Esophagus squamous epithelium (tissue), 5 donors: Measurements from ENCODE around the gene UTP4. TPM values are rescaled to one million over a fixed set of nuclear protein-coding genes. Genes with fewer than 3 reads are reported as not detected.
"Not testable (repeated sequence)": the region's sequence is repeated elsewhere in the genome, so short reads cannot be mapped to it uniquely, and the experiment has no call there.

ENCODE experiments used
- DNase-seq: peaks from one replicate; lab custom pipeline; 2025; lab: John Stamatoyannopoulos, UW
- H3K27ac ChIP-seq, 4 donors: fragments of 200-600 bp; sonication (generic); one replicate each; pipeline ENCODE4 v1.5.1; 2016 to 2019; ENCODE audit warnings: mild to moderate bottlenecking in 1 of 4
- H3K27me3 ChIP-seq, 4 donors: fragments of 200-600 bp; sonication (generic); 1 replicate in 3 of 4; 2 replicates in 1 of 4; pipeline versions ENCODE4 v1.5.1 to v1.6.0; 2017 to 2021; ENCODE audit warnings: antibody characterized with exemption in 1 of 4
- H3K36me3 ChIP-seq, 3 donors: fragments of 200-600 bp; sonication (generic); one replicate each; pipeline ENCODE4 v1.5.1; 2016 to 2019
- H3K4me1 ChIP-seq, 3 donors: fragments of 200-600 bp; sonication (generic); one replicate each; pipeline ENCODE4 v1.5.1; 2017 to 2019
- H3K4me3 ChIP-seq, 4 donors: fragments of 200-600 bp; sonication (generic); 1 replicate in 3 of 4; 2 replicates in 1 of 4; pipeline ENCODE4 v1.5.1; 2016 to 2019; ENCODE audit warnings: mild to moderate bottlenecking in 2 of 4, moderate library complexity in 1 of 4
- H3K9me3 ChIP-seq, 3 donors: fragments of 200-600 bp; sonication (generic); one replicate each; pipeline ENCODE4 v1.5.1; 2016 to 2019
- POLR2A ChIP-seq, 4 donors: fragments of 450-650 bp; IDR thresholded peaks; one replicate each; pipeline ENCODE4 v1.6.1; 2017; ENCODE audit warnings: antibody characterized with exemption in 4 of 4, mild to moderate bottlenecking in 4 of 4, moderate library complexity in 3 of 4
- WGBS, 2 donors: methylation state at CpG; one replicate each; pipeline ENCODE4 v1.1.5; 2018; 5-methylcytosine and 5-hydroxymethylcytosine counted together
- intact Hi-C: fragments of 100-400 bp; cut with DNase I; formaldehyde crosslinking; loops from one replicate; pipeline ENCODE4 v1.15.0; 2022
- total RNA-seq, 4 donors: library from RNA; depleted of rRNA; stranded (reverse); fragments of >200 nt; gene quantifications; one replicate each; pipeline ENCODE4 v1.1.0, GENCODE V29; 2016
- TF ChIP-seq, protein P1 (sequence below), 6 experiments: fragments of 450-650 bp in 4 of 6; fragments of 200-600 bp in 2 of 6; sonication (generic) in 2 of 6; IDR thresholded peaks; one replicate each; pipeline ENCODE4 v1.5.1; 2016 to 2019; ENCODE audit warnings: antibody characterized with exemption in 6 of 6, mild to moderate bottlenecking in 4 of 6, moderate library complexity in 4 of 6
- donor health status: DM: yes; HTN: yes; CAD: no.

Gene UTP4
- total RNA-seq, 4 donors from 2014 or later: 18.3 to 42.2 (median 28.6) TPM

DNA sequence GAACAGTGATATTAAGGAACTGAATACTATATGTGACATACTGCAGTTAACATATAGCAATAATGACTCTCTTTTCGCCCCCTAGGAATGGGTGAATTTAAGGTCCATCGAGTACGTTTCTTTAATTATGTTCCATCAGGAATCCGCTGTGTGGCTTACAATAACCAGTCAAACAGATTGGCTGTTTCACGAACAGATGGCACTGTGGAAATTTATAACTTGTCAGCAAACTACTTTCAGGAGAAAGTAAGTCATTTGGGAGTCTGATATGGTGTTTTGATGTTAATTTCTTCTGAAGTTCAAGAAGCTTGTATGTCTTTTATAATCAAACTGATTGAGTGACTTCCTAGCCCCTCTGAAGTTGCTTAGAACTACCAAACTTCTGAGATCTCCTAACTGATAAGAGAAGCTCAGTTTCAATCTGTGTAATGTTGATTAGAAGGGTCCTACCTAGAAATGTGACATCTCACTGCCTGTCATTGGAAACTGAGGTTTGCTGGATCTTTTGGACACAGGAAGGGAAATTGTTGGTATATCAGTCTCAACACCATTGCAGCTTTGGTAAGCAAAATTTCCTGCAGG lies 1.0 kb downstream of the UTP4 start:
- Histone ChIP-seq H3K9me3 (no peaks in the 10 kb centered on the region), H3K4me3 (peak overlapping the region; percentile 95 to 100 (median 96)), H3K27me3 (no peaks in the 10 kb centered on the region), H3K27ac (peak overlapping the region in 2 of 4 donors; percentile 98 to 99), H3K4me1 (peaks cover 15 to 58% (median 20%) of the 10 kb centered on the region in 3 donors), H3K36me3 (peaks cover 0 to 34% (median 0%) of the 10 kb centered on the region in 3 donors)
- WGBS, 2 donors: 7 to 22% methylated on average over 5 of the region's 5 CpGs
- intact Hi-C loops: no loop called here
- DNase-seq: no peak
- no peak for TF ChIP-seq POLR2A (IDR thresholded peaks at IDR 0.05)
- TF ChIP-seq, protein P1, sequence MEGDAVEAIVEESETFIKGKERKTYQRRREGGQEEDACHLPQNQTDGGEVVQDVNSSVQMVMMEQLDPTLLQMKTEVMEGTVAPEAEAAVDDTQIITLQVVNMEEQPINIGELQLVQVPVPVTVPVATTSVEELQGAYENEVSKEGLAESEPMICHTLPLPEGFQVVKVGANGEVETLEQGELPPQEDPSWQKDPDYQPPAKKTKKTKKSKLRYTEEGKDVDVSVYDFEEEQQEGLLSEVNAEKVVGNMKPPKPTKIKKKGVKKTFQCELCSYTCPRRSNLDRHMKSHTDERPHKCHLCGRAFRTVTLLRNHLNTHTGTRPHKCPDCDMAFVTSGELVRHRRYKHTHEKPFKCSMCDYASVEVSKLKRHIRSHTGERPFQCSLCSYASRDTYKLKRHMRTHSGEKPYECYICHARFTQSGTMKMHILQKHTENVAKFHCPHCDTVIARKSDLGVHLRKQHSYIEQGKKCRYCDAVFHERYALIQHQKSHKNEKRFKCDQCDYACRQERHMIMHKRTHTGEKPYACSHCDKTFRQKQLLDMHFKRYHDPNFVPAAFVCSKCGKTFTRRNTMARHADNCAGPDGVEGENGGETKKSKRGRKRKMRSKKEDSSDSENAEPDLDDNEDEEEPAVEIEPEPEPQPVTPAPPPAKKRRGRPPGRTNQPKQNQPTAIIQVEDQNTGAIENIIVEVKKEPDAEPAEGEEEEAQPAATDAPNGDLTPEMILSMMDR (IDR thresholded peaks at IDR 0.05): no peak

DNA sequence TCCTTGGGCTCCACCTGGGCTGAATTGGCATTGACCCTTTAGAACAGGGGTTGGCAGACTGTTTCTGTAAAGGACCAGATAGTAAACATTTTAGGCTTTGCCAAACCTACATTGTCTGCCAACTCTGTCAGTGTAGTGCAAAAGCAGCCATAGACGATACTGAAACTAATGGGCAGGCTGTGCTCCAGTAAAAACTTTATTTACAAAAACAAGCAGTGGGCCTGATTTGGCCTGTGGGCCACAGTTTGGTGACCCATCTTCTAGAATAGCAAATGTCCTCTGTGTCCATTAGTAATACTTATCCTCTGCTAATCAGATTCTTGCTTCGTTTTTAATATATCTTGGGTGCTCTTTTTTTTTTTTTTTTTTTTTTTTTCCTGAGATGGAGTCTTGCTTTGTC lies 6.2 kb downstream of the UTP4 start:
- Histone ChIP-seq H3K4me3 (no peak overlapping the region), H3K4me1 (peaks cover 5 to 20% (median 8%) of the 10 kb centered on the region in 3 donors), H3K27ac (no peak overlapping the region), H3K9me3 (no peaks in the 10 kb centered on the region), H3K36me3 (peaks cover 0 to 78% (median 25%) of the 10 kb centered on the region in 3 donors), H3K27me3 (no peaks in the 10 kb centered on the region)
- TF ChIP-seq, protein P1 (IDR thresholded peaks at IDR 0.05): no peak
- TF ChIP-seq POLR2A (IDR thresholded peaks at IDR 0.05): no peak
- no peak for DNase-seq
- WGBS, 2 donors: 70 to 83% methylated on average over 2 of the region's 2 CpGs
- intact Hi-C loops: no loop called here

DNA sequence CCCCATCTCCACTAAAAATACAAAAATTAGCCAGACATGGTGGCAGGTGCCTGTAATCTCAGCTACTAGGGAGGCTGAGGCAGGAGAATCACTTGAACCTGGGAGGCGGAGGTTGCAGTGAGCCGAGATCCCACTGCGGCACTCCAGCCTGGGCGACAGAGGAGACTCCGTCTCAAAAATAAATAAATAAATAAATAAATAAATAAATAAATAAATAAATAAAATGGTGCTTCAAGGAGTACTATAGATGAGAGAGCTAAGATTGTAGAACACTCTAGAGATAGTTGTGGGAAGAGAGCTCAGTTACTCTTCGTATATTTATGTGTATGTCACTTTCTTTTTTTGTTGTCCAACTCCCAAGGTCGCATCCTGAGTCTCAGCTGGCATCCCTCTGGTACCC lies 7.0 kb downstream of the UTP4 start:
- peaks cover 0 to 87% (median 27%) of the 10 kb centered on the region in 3 donors for H3K36me3 ChIP-seq

DNA sequence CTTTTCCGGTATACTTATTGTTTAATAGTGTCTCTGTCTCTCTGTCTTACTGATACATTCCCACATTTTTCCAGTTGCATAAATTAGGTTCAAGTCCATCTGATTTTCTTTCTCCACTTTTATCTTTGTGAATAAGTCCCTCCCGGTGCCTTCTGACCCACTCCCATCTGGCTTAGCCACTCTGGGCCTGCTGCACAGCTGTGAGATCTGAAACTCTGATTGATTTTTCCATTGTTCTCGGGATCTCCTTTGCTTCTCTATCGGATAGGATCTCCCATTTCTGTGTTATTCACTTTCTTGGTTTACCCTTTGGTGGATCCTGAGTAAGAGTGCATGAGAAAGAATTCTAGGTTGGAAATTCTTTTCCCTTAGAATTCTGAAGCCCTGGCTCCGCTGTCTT lies 8.6 kb downstream of the UTP4 start:
- no peak overlapping the region for H3K27ac ChIP-seq
- intact Hi-C loops: no loop called here

More for the DNA sequence above, 7.0 kb downstream of the UTP4 start:
- intact Hi-C loops, H3K4me3 ChIP-seq, DNase-seq, H3K27me3 ChIP-seq, H3K27ac ChIP-seq, H3K9me3 ChIP-seq: not testable (repeated sequence)
- H3K4me1 ChIP-seq: peaks cover 0 to 11% (median 0%) of the 10 kb centered on the region in 3 donors
- 90 to 99% methylated on average over 7 of the region's 7 CpGs for WGBS, 2 donors

DNA sequence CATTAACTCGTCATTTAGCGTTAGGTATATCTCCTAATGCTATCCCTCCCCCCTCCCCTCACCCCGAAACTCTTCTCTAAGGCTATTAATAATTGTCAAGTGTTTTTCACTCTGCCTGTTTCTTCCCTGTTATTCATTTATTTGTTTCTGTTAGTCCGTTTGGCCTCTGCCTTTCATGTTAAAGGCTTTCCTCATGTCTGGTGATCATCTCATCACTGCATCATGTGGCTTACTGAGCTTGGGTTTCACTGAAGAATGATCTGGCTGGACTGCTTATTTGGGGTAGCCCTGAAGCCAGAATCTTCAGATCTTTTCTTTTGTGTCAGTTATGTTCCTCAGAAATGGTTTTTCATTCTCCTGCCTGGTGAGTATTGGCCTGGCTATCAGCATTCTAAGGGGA lies 9.5 kb downstream of the UTP4 start:
- Histone ChIP-seq H3K27ac (no peak overlapping the region), H3K4me1 (no peaks in the 10 kb centered on the region), H3K36me3 (peaks cover 0 to 100% (median 35%) of the 10 kb centered on the region in 3 donors), H3K9me3 (no peaks in the 10 kb centered on the region), H3K4me3 (no peak overlapping the region), H3K27me3 (no peaks in the 10 kb centered on the region)
- no peak for DNase-seq
- intact Hi-C loops: no loop called here
- WGBS, 2 donors: 85 to 86% methylated on average over 4 of the region's 4 CpGs
- TF ChIP-seq POLR2A (IDR thresholded peaks at IDR 0.05): no peak
- TF ChIP-seq, protein P1 (IDR thresholded peaks at IDR 0.05): no peak

More for the DNA sequence above, 8.6 kb downstream of the UTP4 start:
- no peak for DNase-seq
- Histone ChIP-seq H3K4me3 (no peak overlapping the region), H3K27me3 (no peaks in the 10 kb centered on the region), H3K36me3 (peaks cover 0 to 100% (median 35%) of the 10 kb centered on the region in 3 donors), H3K4me1 (no peaks in the 10 kb centered on the region), H3K9me3 (no peaks in the 10 kb centered on the region)
- TF ChIP-seq, protein P1 (IDR thresholded peaks at IDR 0.05): no peak
- TF ChIP-seq POLR2A (IDR thresholded peaks at IDR 0.05): no peak
- 89 to 93% methylated on average over 5 of the region's 5 CpGs for WGBS, 2 donors
